Suppressor macrophage treated with lipopolysaccharide for 4 hours (primary cell): ENCODE results near the gene RICTOR.

Source experiments
- DNase-seq: peaks from one replicate; pipeline ENCODE4 v3.0.0-alpha.2; 2020

The RICTOR gene, protein sequence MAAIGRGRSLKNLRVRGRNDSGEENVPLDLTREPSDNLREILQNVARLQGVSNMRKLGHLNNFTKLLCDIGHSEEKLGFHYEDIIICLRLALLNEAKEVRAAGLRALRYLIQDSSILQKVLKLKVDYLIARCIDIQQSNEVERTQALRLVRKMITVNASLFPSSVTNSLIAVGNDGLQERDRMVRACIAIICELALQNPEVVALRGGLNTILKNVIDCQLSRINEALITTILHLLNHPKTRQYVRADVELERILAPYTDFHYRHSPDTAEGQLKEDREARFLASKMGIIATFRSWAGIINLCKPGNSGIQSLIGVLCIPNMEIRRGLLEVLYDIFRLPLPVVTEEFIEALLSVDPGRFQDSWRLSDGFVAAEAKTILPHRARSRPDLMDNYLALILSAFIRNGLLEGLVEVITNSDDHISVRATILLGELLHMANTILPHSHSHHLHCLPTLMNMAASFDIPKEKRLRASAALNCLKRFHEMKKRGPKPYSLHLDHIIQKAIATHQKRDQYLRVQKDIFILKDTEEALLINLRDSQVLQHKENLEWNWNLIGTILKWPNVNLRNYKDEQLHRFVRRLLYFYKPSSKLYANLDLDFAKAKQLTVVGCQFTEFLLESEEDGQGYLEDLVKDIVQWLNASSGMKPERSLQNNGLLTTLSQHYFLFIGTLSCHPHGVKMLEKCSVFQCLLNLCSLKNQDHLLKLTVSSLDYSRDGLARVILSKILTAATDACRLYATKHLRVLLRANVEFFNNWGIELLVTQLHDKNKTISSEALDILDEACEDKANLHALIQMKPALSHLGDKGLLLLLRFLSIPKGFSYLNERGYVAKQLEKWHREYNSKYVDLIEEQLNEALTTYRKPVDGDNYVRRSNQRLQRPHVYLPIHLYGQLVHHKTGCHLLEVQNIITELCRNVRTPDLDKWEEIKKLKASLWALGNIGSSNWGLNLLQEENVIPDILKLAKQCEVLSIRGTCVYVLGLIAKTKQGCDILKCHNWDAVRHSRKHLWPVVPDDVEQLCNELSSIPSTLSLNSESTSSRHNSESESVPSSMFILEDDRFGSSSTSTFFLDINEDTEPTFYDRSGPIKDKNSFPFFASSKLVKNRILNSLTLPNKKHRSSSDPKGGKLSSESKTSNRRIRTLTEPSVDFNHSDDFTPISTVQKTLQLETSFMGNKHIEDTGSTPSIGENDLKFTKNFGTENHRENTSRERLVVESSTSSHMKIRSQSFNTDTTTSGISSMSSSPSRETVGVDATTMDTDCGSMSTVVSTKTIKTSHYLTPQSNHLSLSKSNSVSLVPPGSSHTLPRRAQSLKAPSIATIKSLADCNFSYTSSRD (N-terminal part only)

DNA sequence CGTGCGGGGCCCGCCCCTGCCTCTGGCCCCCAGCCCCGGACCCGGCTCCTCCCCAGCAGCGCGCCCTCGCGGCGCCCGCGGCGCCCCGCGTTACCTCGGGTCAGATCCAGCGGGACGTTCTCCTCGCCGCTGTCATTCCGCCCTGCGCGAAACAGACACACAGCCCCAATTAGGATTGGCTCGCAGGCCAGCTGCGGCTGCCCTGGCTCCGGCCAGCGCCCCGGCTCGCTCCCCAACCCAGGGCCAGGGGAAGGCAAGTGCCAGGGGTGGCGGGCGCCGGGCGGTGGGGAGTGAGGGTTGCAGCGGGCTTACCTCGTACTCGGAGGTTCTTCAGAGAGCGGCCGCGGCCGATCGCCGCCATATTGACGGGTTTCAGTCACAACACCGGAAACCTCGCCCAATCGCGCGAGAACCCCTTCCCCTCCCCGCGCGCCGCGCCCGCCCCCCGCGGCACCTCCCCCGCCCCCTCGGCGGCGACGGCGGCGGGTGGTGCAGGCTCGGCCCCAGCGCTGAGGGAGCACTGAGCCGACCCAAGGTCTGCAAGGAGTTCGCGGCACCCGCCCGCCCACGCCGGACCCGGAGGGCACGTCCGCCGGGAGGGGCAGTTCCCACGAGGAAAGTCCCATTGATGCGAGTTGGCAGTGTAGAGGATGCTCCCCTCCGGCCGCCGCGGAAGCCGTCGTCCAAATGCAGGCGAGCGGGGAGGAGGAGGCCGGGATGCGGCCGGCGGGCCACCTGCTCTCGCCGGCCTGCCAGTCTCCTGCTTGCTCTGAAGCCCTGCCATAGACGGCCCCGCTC lies at the start of gene RICTOR:
RICTOR (minus strand) TSS at position 383 of the 798 bp plus-strand sequence; CDS start at position 361, 22 bp downstream.
- peak; percentile 99 for DNase-seq

- DNase-seq, result no peak
These were observed 47.7 kb upstream of the RICTOR start for GRCh38 chr5:39121922-39122321.

- no peak for DNase-seq
These were observed 47.1 kb upstream of the RICTOR start for GRCh38 chr5:39121315-39121714.

GRCh38 chr5:39120052-39120420 lies 45.8 kb upstream of the RICTOR start:
- no peak for DNase-seq

GRCh38 chr5:39119404-39120051 lies 45.3 kb upstream of the RICTOR start:
- no peak for DNase-seq

DNA sequence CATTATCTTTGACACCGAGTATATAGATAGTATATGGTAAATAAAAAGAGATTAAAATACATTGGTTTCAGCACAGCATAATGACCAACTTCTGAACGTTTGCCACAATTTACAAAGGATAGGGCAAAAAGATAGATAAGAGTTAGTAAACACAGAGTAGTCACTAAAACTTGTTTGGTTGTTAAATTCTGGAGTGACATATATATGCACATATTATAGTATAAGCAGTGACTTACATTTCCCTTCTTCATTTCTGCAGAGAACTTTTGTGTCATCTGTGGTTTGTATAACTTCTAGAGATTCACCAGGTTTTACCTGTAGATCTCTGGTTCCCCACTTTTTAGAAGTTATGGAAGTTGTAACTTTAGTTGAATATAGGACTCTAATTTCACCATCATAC lies 44.4 kb upstream of the RICTOR start:
- no peak for DNase-seq

DNA sequence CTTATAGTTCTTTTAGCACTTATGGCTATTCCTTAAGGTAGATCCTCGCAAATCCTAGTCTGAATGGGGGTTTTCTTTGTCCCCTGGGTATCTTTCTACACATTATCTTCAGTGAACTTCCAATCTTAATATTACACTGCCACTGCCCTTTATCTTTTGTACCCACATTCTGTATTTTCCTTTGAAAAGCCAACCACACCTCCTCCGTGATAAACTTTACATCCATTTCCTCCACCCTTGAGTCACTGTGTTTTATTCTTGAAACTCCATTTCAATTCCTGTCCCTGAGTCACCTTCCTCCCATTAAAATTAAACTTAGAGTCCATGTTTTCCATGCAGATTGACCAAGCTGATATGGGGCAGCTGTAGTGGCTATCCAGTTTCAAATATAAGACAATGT lies 43.2 kb upstream of the RICTOR start:
- DNase-seq, result no peak

- no peak for DNase-seq
These were observed 42.4 kb upstream of the RICTOR start for GRCh38 chr5:39116344-39117170.

GRCh38 chr5:39115644-39116343 lies 41.6 kb upstream of the RICTOR start:
- DNase-seq, result no peak

- no peak for DNase-seq
These were observed 40.0 kb upstream of the RICTOR start for GRCh38 chr5:39114155-39114554.

DNA sequence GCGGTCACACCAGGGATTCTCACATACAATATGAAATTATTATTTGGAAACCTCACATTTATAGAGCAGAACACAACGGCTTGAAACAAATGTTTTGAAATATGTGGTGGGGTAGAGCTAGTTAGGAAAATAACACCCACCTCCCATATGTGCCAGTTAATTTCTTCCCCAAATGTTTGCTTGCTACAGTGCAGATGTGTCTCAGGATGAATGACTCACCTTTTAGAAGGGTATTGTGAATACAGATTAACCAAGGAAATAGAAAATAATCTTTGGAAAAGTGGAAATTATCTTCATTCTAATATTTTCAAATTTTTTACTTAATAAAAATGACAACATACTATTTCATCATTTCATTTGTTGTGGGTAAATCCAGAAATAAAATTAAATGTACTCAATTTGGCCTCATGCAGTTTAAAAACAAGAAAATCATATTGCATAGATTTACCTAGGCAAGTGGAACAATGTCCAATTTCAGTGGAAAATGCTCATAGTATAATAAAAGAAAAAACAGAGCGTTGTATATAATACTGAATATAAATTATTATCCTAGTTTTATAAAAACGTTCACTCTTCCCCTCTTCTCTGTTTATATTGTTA lies 39.3 kb upstream of the RICTOR start:
- no peak for DNase-seq

GRCh38 chr5:39109606-39110005 lies 35.4 kb upstream of the RICTOR start:
- DNase-seq, result no peak

DNA sequence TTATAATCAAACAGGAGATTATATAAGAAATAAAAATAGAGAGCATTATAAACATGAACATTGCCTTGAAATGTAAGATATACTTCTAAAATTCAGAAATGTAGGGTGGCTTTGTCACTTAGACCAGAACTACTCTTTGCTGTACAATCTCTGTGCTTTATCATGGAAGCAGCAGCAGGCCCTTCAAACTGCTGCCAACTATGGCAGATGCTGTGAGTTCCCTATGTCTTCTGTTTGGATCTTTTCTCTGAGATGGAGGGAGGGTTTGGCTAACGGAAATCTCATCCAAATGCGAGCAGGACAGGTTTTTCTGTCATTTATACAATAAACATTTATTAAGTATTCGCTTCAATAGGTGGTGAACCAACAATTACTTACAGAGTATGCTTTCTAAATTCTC lies 34.8 kb upstream of the RICTOR start:
- DNase-seq, result no peak

GRCh38 chr5:39107350-39107749 lies 33.2 kb upstream of the RICTOR start:
- DNase-seq, result no peak

DNA sequence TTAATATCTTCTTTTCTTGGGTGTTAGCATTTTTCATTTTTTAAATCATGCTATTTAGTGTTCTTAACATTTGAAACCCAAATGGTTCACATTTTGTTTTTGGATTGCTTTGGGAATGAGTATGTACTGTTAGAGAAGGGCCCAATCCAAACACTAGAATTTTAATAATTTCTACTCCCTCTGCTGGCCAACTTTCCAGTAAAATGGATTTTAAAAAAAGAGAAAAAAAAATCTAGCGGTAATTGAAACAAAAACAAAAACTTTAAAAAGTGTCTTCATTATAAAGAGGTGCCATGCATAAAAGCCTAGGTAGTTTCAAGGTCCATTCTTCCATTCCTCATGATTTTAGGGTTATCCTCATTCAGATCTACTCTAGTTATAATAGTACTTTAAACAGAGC lies 32.1 kb upstream of the RICTOR start:
- DNase-seq, result peak; percentile 15

DNA sequence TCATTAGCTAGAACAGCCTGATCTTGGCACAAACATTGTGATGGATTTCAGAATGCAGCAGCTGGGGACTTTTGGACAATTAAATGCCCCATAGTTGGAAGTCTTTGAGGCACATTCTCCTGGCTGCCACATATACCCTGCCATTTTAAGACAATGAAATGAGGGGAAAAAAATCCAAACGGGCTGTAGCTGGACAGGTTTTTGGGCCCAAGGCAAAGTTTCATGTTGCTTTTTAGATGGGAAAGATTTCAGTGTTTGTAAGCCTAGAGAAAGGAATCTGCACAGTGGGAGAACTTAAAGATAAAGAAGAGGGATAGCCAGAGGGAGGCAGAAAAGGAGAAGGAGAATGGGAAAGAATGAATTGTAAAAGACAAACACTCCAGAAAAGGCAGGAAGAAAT lies 30.0 kb upstream of the RICTOR start:
- DNase-seq, result no peak

DNA sequence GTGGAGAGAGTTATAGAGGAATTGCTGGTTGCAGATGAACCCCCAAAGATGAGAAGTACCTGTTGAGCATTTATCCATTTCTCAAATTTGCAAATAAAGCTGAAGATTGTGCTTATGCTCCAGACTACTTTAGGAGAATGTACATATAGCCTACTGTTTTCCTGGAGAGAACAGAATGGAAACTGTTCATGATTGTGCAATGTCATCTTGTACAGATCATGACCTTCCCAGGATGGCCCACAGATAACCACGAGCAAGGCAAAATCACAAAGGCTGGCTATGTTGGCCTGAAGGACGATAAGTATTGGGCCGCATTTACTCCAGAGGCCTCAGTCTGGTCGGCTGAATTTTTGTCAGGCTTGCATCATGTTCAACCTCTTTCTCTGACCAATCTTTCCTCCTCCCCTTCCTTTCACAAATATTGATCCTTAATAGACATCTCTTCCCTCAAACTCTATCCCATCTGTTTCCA lies 28.5 kb upstream of the RICTOR start:
- no peak for DNase-seq

DNA sequence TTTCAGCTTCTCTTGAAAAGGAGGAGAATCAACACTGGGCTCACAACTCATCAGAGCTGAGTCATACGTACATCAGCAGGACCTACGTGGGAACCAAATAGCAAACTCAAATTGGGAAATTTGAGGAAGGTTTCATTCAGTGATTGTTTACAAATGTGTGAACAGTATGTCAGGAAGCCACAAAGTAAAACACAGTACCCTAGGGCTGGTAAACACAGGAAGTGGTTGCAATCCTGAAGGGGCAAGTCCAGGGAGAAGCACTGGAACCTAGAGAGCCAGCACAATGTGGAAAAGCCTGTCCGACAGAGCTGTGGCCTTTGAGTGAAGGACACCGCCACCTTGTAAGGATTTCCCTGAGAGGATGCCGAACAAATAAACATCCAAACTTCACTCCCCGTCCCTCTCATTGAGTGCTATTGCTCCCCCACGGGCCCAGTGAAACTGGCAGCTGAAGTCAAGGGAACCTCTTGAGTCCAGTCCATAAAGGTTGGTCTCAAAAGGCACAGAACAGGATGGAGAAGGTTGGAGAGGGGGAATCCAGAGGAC lies 26.7 kb upstream of the RICTOR start:
- DNase-seq, result peak; percentile 74

DNA sequence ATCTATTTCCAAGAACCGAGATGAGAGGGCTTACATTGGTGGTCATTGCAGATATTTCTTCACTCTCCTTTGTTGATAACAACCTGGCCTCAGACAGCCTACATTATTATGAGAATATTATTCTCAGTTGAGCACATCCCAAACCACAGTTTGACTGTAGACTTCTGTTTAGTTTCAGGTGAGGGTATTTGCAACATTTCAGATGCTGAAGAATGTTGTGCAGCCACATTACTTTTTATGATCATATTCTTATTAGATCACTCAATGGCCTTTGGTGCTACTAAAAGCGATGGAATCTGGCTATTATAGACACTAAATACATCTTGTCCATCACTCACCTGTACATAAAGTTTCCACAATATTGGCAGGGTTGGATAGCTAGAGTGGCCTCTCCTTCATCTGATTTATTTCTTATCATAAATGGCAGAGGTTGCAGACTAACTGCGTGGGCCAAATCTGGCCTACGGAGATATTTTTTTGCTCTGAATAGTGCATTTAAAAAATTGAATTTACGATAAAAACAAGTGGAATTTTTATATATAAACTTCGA lies 26.2 kb upstream of the RICTOR start:
- DNase-seq, result no peak
